Coronary artery (tissue), 2 donors: ENCODE measurements around the gene SMARCE1.

Experiments
- DNase-seq: peaks from one replicate; pipeline ENCODE4 v3.0.0-alpha.2; 2017; ENCODE audit warnings: low spot score
- H3K27ac ChIP-seq, 2 donors: fragments of 200-600 bp; sonication (generic); one replicate each; pipeline ENCODE4 v1.5.1; 2016 to 2019
- H3K4me3 ChIP-seq: fragments of 200-600 bp; sonication (generic); 2 replicates; pipeline ENCODE4 v1.5.1; 2016; ENCODE audit warnings: mild to moderate bottlenecking, moderate library complexity
- CTCF ChIP-seq: fragments of 200-600 bp; sonication (generic); IDR thresholded peaks from one replicate; pipeline ENCODE4 v1.5.1; 2019; ENCODE audit warnings: antibody characterized with exemption

The SMARCE1 gene

GRCh38 chr17:40617678-40618240 is 29.9 kb downstream of the SMARCE1 start:
- DNase-seq: no peak
- TF ChIP-seq CTCF: no peak
- Histone ChIP-seq H3K4me3 (no peak overlapping the region), H3K27ac (no peak overlapping the region)

- H3K4me3 ChIP-seq: no peak overlapping the region
- TF ChIP-seq CTCF: no peak
- H3K27ac ChIP-seq: no peak overlapping the region
- no peak for DNase-seq
Measured at GRCh38 chr17:40616592-40616991, 31.0 kb downstream of the SMARCE1 start.

- no peak for TF ChIP-seq CTCF
- DNase-seq: no peak
- Histone ChIP-seq H3K27ac (no peak overlapping the region), H3K4me3 (no peak overlapping the region)
Measured at GRCh38 chr17:40615841-40616476, 31.7 kb downstream of the SMARCE1 start.

- no peak overlapping the region for H3K27ac ChIP-seq
- no peak for TF ChIP-seq CTCF
- DNase-seq: no peak
- no peak overlapping the region for H3K4me3 ChIP-seq
Measured at GRCh38 chr17:40615068-40615840, 32.4 kb downstream of the SMARCE1 start.

GRCh38 chr17:40614431-40615067 is 33.1 kb downstream of the SMARCE1 start:
- TF ChIP-seq CTCF: no peak

GRCh38 chr17:40613467-40614154 is 34.0 kb downstream of the SMARCE1 start:
- DNase-seq: no peak
- no peak overlapping the region for H3K27ac ChIP-seq

More at GRCh38 chr17:40614431-40615067, 33.1 kb downstream of the SMARCE1 start:
- DNase-seq: no peak
- Histone ChIP-seq H3K4me3 (no peak overlapping the region), H3K27ac (no peak overlapping the region)

More at GRCh38 chr17:40613467-40614154, 34.0 kb downstream of the SMARCE1 start:
- H3K4me3 ChIP-seq: no peak overlapping the region
- no peak for TF ChIP-seq CTCF
